MM.1S (cell line): ENCODE data around the gene DLGAP1.

ENCODE experiments used
- DNase-seq: peaks from one replicate; pipeline ENCODE4 v3.0.0-alpha.2; 2015
- H2AFZ ChIP-seq: fragments of 300-600 bp; sonication (generic); 2 replicates; pipeline ENCODE4 v1.6.0; 2016; ENCODE audit warnings: antibody characterized with exemption, low read length
- H3F3A ChIP-seq: fragments of 300-600 bp; sonication (generic); 2 replicates; pipeline ENCODE4 v1.6.1; 2016; ENCODE audit warnings: mild to moderate bottlenecking, antibody characterized with exemption, low read length, moderate library complexity, mixed read lengths; ENCODE audit not compliant: insufficient read depth
- H3K27ac ChIP-seq: fragments of 300-600 bp; sonication (generic); 2 replicates; pipeline ENCODE4 v1.5.1; 2016; ENCODE audit warnings: mild to moderate bottlenecking, low read length
- H3K27me3 ChIP-seq: fragments of 300-600 bp; sonication (generic); replicated peaks from 2 replicates; pipeline ENCODE4 v1.6.0; 2016; ENCODE audit warnings: low read length; ENCODE audit not compliant: insufficient read depth
- H3K36me3 ChIP-seq: fragments of 300-600 bp; sonication (generic); replicated peaks from 2 replicates; pipeline ENCODE4 v1.6.1; 2016; ENCODE audit warnings: mild to moderate bottlenecking, low read length, mixed read lengths; ENCODE audit not compliant: insufficient read depth
- H3K4me1 ChIP-seq: fragments of 300-600 bp; sonication (generic); 2 replicates; pipeline ENCODE4 v1.6.1; 2016; ENCODE audit warnings: low read length, mixed read lengths
- H3K4me2 ChIP-seq: fragments of 300-600 bp; sonication (generic); 2 replicates; pipeline ENCODE4 v1.6.0; 2016; ENCODE audit warnings: low read depth, low read length
- H3K4me3 ChIP-seq: fragments of 300-600 bp; sonication (generic); 2 replicates; pipeline ENCODE4 v1.5.1; 2016; ENCODE audit warnings: low read length, mixed read lengths
- H3K79me2 ChIP-seq: fragments of 300-600 bp; sonication (generic); 2 replicates; pipeline ENCODE4 v1.6.1; 2016; ENCODE audit warnings: mixed run types, low read length, mixed read lengths
- H3K9ac ChIP-seq: fragments of 300-600 bp; sonication (generic); 2 replicates; pipeline ENCODE4 v1.6.1; 2016; ENCODE audit warnings: low read length, mixed read lengths
- H3K9me2 ChIP-seq: fragments of 300-600 bp; sonication (generic); replicated peaks from 2 replicates; pipeline ENCODE4 v1.6.1; 2016; ENCODE audit warnings: mild to moderate bottlenecking, low read length, mixed read lengths; ENCODE audit not compliant: insufficient read depth
- H3K9me3 ChIP-seq: fragments of 300-600 bp; sonication (generic); replicated peaks from 2 replicates; pipeline ENCODE4 v1.6.1; 2016; ENCODE audit warnings: mild to moderate bottlenecking, low read length, mixed read lengths; ENCODE audit not compliant: insufficient read depth
- H4K20me1 ChIP-seq: fragments of 300-600 bp; sonication (generic); 2 replicates; pipeline ENCODE4 v1.6.1; 2016; ENCODE audit warnings: mild to moderate bottlenecking, low read length, moderate library complexity, mixed read lengths; ENCODE audit not compliant: insufficient read depth
- EZH2 ChIP-seq: fragments of 300-600 bp; sonication (generic); optimal IDR thresholded peaks from 2 replicates; pipeline ENCODE3; 2017; ENCODE audit warnings: low read depth, mild to moderate bottlenecking, antibody characterized with exemption, low read length, mixed read lengths
- EZH2phosphoT487 ChIP-seq: fragments of 300-600 bp; sonication (generic); IDR thresholded peaks from 2 replicates; pipeline ENCODE4 v1.6.1; 2018; ENCODE audit warnings: antibody characterized with exemption, low read length
- TF ChIP-seq, protein P1 (sequence below): fragments of 300-600 bp; sonication (generic); IDR thresholded peaks from 2 replicates; pipeline ENCODE4 v1.5.1; 2016; ENCODE audit warnings: antibody characterized with exemption, low read length, mixed read lengths

DLGAP1 gene

DNA sequence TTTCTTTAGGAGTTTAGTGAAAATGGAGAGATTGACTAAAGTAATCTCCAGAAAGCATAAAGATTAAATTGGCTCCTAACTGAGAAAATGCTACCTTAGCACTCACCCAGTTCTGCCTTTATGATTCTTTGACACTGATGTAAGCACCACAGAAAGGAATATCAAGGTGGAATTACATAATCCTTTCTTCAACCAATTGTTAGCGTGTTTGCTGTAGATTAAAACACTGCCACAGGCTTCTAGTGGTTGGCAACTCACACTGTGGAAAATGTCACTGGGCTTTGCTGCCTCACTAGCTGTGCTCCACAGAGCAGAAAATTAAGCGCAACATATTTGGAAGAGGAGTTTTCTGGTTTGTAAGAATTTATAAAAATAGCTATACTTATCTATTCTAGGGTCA, 104.1 kb downstream of the DLGAP1 start:
- no peak for DNase-seq
- no peak for TF ChIP-seq EZH2phosphoT487
- TF ChIP-seq EZH2 = no peak
- TF ChIP-seq, protein P1, sequence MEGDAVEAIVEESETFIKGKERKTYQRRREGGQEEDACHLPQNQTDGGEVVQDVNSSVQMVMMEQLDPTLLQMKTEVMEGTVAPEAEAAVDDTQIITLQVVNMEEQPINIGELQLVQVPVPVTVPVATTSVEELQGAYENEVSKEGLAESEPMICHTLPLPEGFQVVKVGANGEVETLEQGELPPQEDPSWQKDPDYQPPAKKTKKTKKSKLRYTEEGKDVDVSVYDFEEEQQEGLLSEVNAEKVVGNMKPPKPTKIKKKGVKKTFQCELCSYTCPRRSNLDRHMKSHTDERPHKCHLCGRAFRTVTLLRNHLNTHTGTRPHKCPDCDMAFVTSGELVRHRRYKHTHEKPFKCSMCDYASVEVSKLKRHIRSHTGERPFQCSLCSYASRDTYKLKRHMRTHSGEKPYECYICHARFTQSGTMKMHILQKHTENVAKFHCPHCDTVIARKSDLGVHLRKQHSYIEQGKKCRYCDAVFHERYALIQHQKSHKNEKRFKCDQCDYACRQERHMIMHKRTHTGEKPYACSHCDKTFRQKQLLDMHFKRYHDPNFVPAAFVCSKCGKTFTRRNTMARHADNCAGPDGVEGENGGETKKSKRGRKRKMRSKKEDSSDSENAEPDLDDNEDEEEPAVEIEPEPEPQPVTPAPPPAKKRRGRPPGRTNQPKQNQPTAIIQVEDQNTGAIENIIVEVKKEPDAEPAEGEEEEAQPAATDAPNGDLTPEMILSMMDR = no peak
- H3K9me3 ChIP-seq = no peaks in the 10 kb centered on the region
- no peak overlapping the region for H3K27ac ChIP-seq
- H3K9me2 ChIP-seq = no peaks in the 10 kb centered on the region
- no peaks in the 10 kb centered on the region for H4K20me1 ChIP-seq
- H3F3A ChIP-seq = no peaks in the 10 kb centered on the region
- no peaks in the 10 kb centered on the region for H3K79me2 ChIP-seq
- H2AFZ ChIP-seq = no peak overlapping the region
- H3K4me3 ChIP-seq = no peak overlapping the region
- H3K27me3 ChIP-seq = no peaks in the 10 kb centered on the region
- no peak overlapping the region for H3K4me2 ChIP-seq
- H3K4me1 ChIP-seq = no peaks in the 10 kb centered on the region
- H3K9ac ChIP-seq = no peak overlapping the region
- H3K36me3 ChIP-seq = no peaks in the 10 kb centered on the region

DNA sequence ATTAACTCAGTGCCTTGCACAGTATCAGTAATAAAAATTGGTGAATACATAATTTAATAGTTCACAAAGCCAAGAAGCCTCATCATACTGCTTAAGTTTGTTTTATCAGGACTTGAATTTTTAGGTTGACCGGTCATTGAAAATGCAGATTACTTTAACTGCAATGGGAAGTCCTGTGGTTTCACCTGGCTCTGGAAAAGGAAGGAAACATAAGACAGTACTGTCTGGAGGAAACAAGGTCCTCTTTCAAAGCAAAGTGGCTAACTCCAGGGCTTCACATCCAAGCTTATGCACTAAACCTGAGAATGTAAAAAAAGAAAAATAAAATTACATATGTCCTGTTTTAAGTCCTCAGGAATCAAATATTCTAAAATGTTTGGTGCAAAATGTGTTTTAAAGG, 119.7 kb downstream of the DLGAP1 start:
- Histone ChIP-seq H3K36me3 (no peaks in the 10 kb centered on the region), H3K9me3 (no peaks in the 10 kb centered on the region), H3K79me2 (no peaks in the 10 kb centered on the region), H2AFZ (no peak overlapping the region), H3K9ac (no peak overlapping the region), H3K4me3 (no peak overlapping the region), H3K4me2 (no peak overlapping the region), H4K20me1 (no peaks in the 10 kb centered on the region), H3K9me2 (no peaks in the 10 kb centered on the region), H3K27ac (no peak overlapping the region), H3K27me3 (no peaks in the 10 kb centered on the region), H3K4me1 (no peaks in the 10 kb centered on the region), H3F3A (no peaks in the 10 kb centered on the region)
- TF ChIP-seq EZH2 (no peak), EZH2phosphoT487 (no peak)
- TF ChIP-seq, protein P1 = no peak
- no peak for DNase-seq

DNA sequence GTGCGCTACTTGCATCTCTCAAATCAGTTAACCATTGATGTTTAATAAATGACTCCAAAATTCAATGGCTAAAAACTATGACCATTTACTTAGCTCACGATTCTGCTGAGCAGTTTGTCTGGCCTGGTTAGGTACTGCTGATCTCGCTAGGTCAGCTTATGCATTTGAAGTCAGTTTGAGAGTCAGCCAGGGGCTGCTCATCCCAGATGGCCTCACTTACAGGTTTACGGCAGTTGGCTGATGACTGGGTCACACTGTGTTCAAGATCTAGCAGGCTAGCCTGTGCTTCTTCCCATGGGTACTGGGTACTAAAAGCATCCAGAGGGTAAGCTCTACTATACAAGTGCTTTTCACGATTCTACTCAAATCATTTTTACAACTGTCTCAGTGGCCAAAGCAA, 122.1 kb downstream of the DLGAP1 start:
- H3K27ac ChIP-seq = no peak overlapping the region
- H3F3A ChIP-seq = no peaks in the 10 kb centered on the region
- H3K9me2 ChIP-seq = no peaks in the 10 kb centered on the region
- no peaks in the 10 kb centered on the region for H4K20me1 ChIP-seq
- no peaks in the 10 kb centered on the region for H3K9me3 ChIP-seq
- H3K79me2 ChIP-seq = no peaks in the 10 kb centered on the region
- H3K4me2 ChIP-seq = no peak overlapping the region
- no peak for DNase-seq
- no peaks in the 10 kb centered on the region for H3K27me3 ChIP-seq
- no peak overlapping the region for H3K4me3 ChIP-seq
- no peak overlapping the region for H3K9ac ChIP-seq
- no peaks in the 10 kb centered on the region for H3K4me1 ChIP-seq
- no peak overlapping the region for H2AFZ ChIP-seq
- no peak for TF ChIP-seq EZH2
- TF ChIP-seq EZH2phosphoT487 = no peak
- TF ChIP-seq, protein P1 = no peak
- no peaks in the 10 kb centered on the region for H3K36me3 ChIP-seq
